CD14-positive monocyte (primary cell): Measurements from ENCODE around the gene NOG. TPM values are rescaled to one million over a fixed set of nuclear protein-coding genes. Genes with fewer than 3 reads are reported as not detected.

Source experiments
- DNase-seq, 3 donors: peaks; one replicate each; pipeline ENCODE4 v3.0.0-alpha.2; 2011 to 2022
- H2AFZ ChIP-seq: 2 replicates; pipeline ENCODE4 v1.6.0; 2012; ENCODE audit warnings: mild to moderate bottlenecking, low read depth, low read length, inconsistent platforms; ENCODE audit not compliant: insufficient read depth, poor library complexity, severe bottlenecking
- H3K27ac ChIP-seq, 2 donors: 1 replicate in 1 of 2; 2 replicates in 1 of 2; pipeline ENCODE4 v1.5.1; 2012 to 2013; ENCODE audit warnings: low read length in 2 of 2, control low read depth in 1 of 2, inconsistent platforms in 1 of 2, low read depth in 1 of 2, mild to moderate bottlenecking in 1 of 2
- H3K27me3 ChIP-seq, 2 donors: one replicate each; pipeline versions ENCODE4 v1.6.0 to v1.6.1; 2011 to 2013; ENCODE audit warnings: low read length in 2 of 2; ENCODE audit not compliant: control insufficient read depth in 2 of 2, insufficient read depth in 2 of 2
- H3K36me3 ChIP-seq, 2 donors: replicated peaks in 1 of 2; 1 replicate in 1 of 2; 2 replicates in 1 of 2; pipeline versions ENCODE4 v1.5.1 to v1.6.1; 2012 to 2013; ENCODE audit warnings: low read length in 2 of 2, control low read depth in 1 of 2, inconsistent platforms in 1 of 2, mild to moderate bottlenecking in 1 of 2; ENCODE audit not compliant: insufficient read depth in 2 of 2, control insufficient read depth in 1 of 2
- H3K4me1 ChIP-seq, 2 donors: 1 replicate in 1 of 2; 2 replicates in 1 of 2; pipeline versions ENCODE4 v1.5.1 to v1.6.1; 2012 to 2013; ENCODE audit warnings: low read length in 2 of 2, control low read depth in 1 of 2, inconsistent platforms in 1 of 2, mild to moderate bottlenecking in 1 of 2, moderate library complexity in 1 of 2; ENCODE audit not compliant: insufficient read depth in 2 of 2, control insufficient read depth in 1 of 2
- H3K4me2 ChIP-seq: replicated peaks from 2 replicates; pipeline ENCODE3; 2012; ENCODE audit warnings: low read length, moderate library complexity, mild to moderate bottlenecking; ENCODE audit not compliant: poor library complexity, severe bottlenecking; ENCODE audit errors: extremely low read depth
- H3K4me3 ChIP-seq, 3 experiments: fragments of 200-600 bp in 1 of 3; sonication (generic) in 1 of 3; replicated peaks in 1 of 3; 1 replicate in 2 of 3; 2 replicates in 1 of 3; pipeline ENCODE4 v1.5.1; 2011 to 2013; ENCODE audit warnings: low read length in 3 of 3, mild to moderate bottlenecking in 3 of 3, control low read depth in 2 of 3, low read depth in 2 of 3, inconsistent platforms in 1 of 3, moderate library complexity in 1 of 3
- H3K79me2 ChIP-seq: 2 replicates; pipeline ENCODE4 v1.6.0; 2012; ENCODE audit warnings: mild to moderate bottlenecking, control low read depth, inconsistent platforms, low read length, moderate library complexity; ENCODE audit not compliant: insufficient read depth
- H3K9ac ChIP-seq: 2 replicates; pipeline ENCODE4 v1.6.0; 2017; ENCODE audit warnings: low read length, mild to moderate bottlenecking; ENCODE audit not compliant: insufficient read depth, poor library complexity, severe bottlenecking
- H3K9me3 ChIP-seq, 2 donors: replicated peaks in 1 of 2; 1 replicate in 1 of 2; 2 replicates in 1 of 2; pipeline versions ENCODE4 v1.5.1 to v1.6.1; 2012 to 2013; ENCODE audit warnings: low read length in 2 of 2, control low read depth in 1 of 2; ENCODE audit not compliant: control insufficient read depth in 1 of 2, insufficient read depth in 1 of 2
- H4K20me1 ChIP-seq: 2 replicates; pipeline ENCODE4 v1.6.0; 2012; ENCODE audit warnings: mild to moderate bottlenecking, low read length, control low read depth, moderate library complexity; ENCODE audit not compliant: insufficient read depth
- H3K27ac Mint-ChIP-seq, 7 donors: one replicate each; pipeline ENCODE4 v1.8.0; 2020; ENCODE audit warnings: mild to moderate bottlenecking in 7 of 7, mixed read lengths in 7 of 7, moderate library complexity in 6 of 7, inconsistent platforms in 2 of 7
- H3K27me3 Mint-ChIP-seq, 3 donors: one replicate each; pipeline ENCODE4 v1.8.0; 2021 to 2022; ENCODE audit warnings: low read depth in 3 of 3, mild to moderate bottlenecking in 3 of 3, mixed read lengths in 3 of 3, moderate library complexity in 3 of 3, inconsistent platforms in 1 of 3
- H3K36me3 Mint-ChIP-seq, 2 donors: one replicate each; pipeline ENCODE4 v1.8.0; 2020; ENCODE audit warnings: mixed read lengths in 2 of 2, inconsistent platforms in 1 of 2, mild to moderate bottlenecking in 1 of 2
- H3K4me1 Mint-ChIP-seq: one replicate; pipeline ENCODE4 v1.8.0; 2020; ENCODE audit warnings: mild to moderate bottlenecking, mixed read lengths
- H3K4me3 Mint-ChIP-seq, 2 donors: one replicate each; pipeline ENCODE4 v1.8.0; 2020; ENCODE audit warnings: mild to moderate bottlenecking in 2 of 2, mixed read lengths in 2 of 2, moderate library complexity in 1 of 2
- H3K9me3 Mint-ChIP-seq, 7 donors: one replicate each; pipeline ENCODE4 v1.8.0; 2020 to 2022; ENCODE audit warnings: mixed read lengths in 7 of 7, mild to moderate bottlenecking in 6 of 7, moderate library complexity in 6 of 7, inconsistent platforms in 2 of 7
- WGBS: methylation state at CpG from one replicate; pipeline ENCODE4 v1.1.5; 2013; ENCODE audit warnings: missing lambda C conversion rate; ENCODE audit not compliant: insufficient coverage; 5-methylcytosine and 5-hydroxymethylcytosine counted together
- intact Hi-C, 2 donors: fragments of 100-400 bp; cut with micrococcal nuclease; formaldehyde crosslinking; loops; one replicate each; pipeline versions ENCODE4 v1.15.0 to v1.15.1; 2023
- polyA plus RNA-seq, 3 donors: library from polyadenylated mRNA; depleted of rRNA in 1 of 3; unstranded in 2 of 3; stranded (reverse) in 1 of 3; fragments of 300-500 nt in 2 of 3; fragments of >200 nt in 1 of 3; fragmentation: Illumina TruSeq in 2 of 3; gene quantifications; 1 replicate in 2 of 3; 2 replicates in 1 of 3; pipeline ENCODE4 v1.2.3, GENCODE V29; 2012 to 2021
- TF ChIP-seq, protein P1 (sequence below): fragments of 200-600 bp; IDR thresholded peaks from one replicate; pipeline ENCODE4 v1.8.0; 2022; ENCODE audit warnings: antibody characterized with exemption, mild to moderate bottlenecking

The NOG gene
- polyA plus RNA-seq, 3 donors, result 0.11 to 0.27 TPM; not detected in 1

DNA sequence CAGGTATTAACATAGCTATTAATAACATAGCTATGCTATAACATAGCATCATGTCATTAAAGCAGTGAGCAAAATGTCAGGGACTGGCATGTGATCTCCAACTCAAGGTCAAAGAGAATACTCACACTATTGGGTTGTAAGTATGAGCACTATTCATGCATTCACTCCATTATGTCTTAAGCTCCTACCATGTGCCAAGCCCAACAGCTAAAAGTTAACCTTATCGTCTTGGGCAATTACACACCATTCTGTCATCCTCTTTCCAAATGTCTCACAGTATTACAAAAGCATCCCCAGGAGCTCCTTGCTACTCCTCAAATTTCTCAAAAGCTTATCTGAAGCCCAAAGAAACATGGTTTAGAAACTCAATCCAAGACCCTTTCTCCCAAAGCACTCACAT is 22.0 kb upstream of the NOG start:
- Mint-ChIP-seq H3K4me3 (no peak overlapping the region), H3K4me1 (no peaks in the 10 kb centered on the region), H3K9me3 (peaks cover 0 to 4% (median 0%) of the 10 kb centered on the region in 7 donors), H3K27ac (peak overlapping the region in 1 of 7 donors; percentile 24), H3K27me3 (peaks cover 0 to 5% (median 3%) of the 10 kb centered on the region in 3 donors), H3K36me3 (no peaks in the 10 kb centered on the region)
- Histone ChIP-seq H3K79me2 (no peaks in the 10 kb centered on the region), H3K36me3 (no peaks in the 10 kb centered on the region), H2AFZ (no peak overlapping the region), H3K4me2 (no peak overlapping the region), H3K4me1 (no peaks in the 10 kb centered on the region), H3K27ac (no peak overlapping the region), H3K9ac (no peak overlapping the region), H3K4me3 (no peak overlapping the region), H3K27me3 (no peaks in the 10 kb centered on the region), H4K20me1 (no peaks in the 10 kb centered on the region), H3K9me3 (no peaks in the 10 kb centered on the region)
- WGBS, result 100% methylated on average over 1 of the region's 1 CpG
- DNase-seq, result no peak
- TF ChIP-seq, protein P1, sequence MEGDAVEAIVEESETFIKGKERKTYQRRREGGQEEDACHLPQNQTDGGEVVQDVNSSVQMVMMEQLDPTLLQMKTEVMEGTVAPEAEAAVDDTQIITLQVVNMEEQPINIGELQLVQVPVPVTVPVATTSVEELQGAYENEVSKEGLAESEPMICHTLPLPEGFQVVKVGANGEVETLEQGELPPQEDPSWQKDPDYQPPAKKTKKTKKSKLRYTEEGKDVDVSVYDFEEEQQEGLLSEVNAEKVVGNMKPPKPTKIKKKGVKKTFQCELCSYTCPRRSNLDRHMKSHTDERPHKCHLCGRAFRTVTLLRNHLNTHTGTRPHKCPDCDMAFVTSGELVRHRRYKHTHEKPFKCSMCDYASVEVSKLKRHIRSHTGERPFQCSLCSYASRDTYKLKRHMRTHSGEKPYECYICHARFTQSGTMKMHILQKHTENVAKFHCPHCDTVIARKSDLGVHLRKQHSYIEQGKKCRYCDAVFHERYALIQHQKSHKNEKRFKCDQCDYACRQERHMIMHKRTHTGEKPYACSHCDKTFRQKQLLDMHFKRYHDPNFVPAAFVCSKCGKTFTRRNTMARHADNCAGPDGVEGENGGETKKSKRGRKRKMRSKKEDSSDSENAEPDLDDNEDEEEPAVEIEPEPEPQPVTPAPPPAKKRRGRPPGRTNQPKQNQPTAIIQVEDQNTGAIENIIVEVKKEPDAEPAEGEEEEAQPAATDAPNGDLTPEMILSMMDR, result no peak
- intact Hi-C loops, result no loop called here

DNA sequence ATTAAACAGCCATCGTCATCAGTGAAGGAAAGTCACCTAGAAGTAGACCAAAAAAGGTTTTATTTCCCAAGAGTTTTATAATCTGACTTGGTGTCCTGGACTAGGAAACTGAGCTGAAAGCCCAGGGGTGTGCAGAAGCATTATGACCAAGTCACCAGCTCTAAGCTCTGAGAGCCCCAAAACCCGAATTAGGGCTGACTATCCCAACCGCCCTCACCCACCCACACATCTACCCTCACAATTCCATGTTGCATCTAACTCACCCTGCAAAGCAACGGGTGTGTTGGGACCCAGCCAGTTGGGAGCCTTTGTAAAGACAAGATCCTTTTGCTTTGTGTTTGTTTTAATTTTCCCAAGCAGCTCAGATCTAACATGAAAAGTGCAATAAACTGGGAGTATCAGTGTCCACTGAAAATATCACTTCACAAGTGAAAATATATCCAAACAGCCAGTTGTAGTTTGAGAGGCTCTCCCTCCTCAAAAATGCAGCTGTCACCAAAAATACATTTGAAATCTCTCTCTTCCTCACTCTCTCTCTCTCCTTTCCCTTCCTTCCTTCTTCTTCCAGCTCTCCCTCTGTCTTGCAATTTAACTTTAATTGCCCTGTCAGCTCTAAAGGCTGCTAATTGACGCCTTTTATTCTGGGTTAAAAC is 16.2 kb upstream of the NOG start:
- 64% methylated on average over 2 of the region's 5 CpGs for WGBS
- no peaks in the 10 kb centered on the region for H3K36me3 Mint-ChIP-seq
- DNase-seq, result no peak

More for the DNA sequence above, 16.2 kb upstream of the NOG start:
- Histone ChIP-seq H2AFZ (no peak overlapping the region), H4K20me1 (no peaks in the 10 kb centered on the region), H3K4me1 (no peaks in the 10 kb centered on the region), H3K27me3 (no peaks in the 10 kb centered on the region), H3K27ac (no peak overlapping the region), H3K9me3 (no peaks in the 10 kb centered on the region), H3K36me3 (no peaks in the 10 kb centered on the region), H3K9ac (no peak overlapping the region), H3K79me2 (no peaks in the 10 kb centered on the region), H3K4me3 (no peak overlapping the region), H3K4me2 (no peak overlapping the region)
- Mint-ChIP-seq H3K9me3 (no peaks in the 10 kb centered on the region), H3K4me1 (peaks cover 3% of the 10 kb centered on the region), H3K27me3 (peaks cover 0 to 4% (median 0%) of the 10 kb centered on the region in 3 donors), H3K27ac (no peak overlapping the region), H3K4me3 (no peak overlapping the region)
- TF ChIP-seq, protein P1, result no peak
- intact Hi-C loops, result no loop called here
